H7 (cell line): ENCODE data around the gene LDHD. TPM values are rescaled to one million over a fixed set of nuclear protein-coding genes. Genes with fewer than 3 reads are reported as not detected.

ENCODE experiments used
- DNase-seq: peaks from one replicate; pipeline ENCODE4 v3.0.0; 2012
- H3K27me3 ChIP-seq: 2 replicates; pipeline ENCODE4 v1.6.0; 2011; ENCODE audit warnings: mild to moderate bottlenecking, low read length; ENCODE audit not compliant: control insufficient read depth, insufficient read depth
- H3K36me3 ChIP-seq: replicated peaks from 2 replicates; pipeline ENCODE4 v1.5.1; 2011; ENCODE audit warnings: low read length; ENCODE audit not compliant: control insufficient read depth, insufficient read depth
- H3K4me3 ChIP-seq: 2 replicates; pipeline ENCODE4 v1.5.1; 2011; ENCODE audit warnings: low read depth, mild to moderate bottlenecking, control low read depth, low read length, moderate library complexity; ENCODE audit not compliant: insufficient read depth
- total RNA-seq: library from RNA; depleted of rRNA; stranded (reverse); fragments of >200 nt; shearing (Covaris generic); gene quantifications from 2 replicates; pipeline ENCODE4 v1.2.3, GENCODE V29; 2014

Gene LDHD
- total RNA-seq, 1 experiment from 2014 or later = 10.4 TPM

GRCh38 chr16:75072239-75072947 is 44.2 kb downstream of the LDHD start:
- no peak overlapping the region for H3K4me3 ChIP-seq
- H3K27me3 ChIP-seq = no peaks in the 10 kb centered on the region
- no peaks in the 10 kb centered on the region for H3K36me3 ChIP-seq
- no peak for DNase-seq

DNA sequence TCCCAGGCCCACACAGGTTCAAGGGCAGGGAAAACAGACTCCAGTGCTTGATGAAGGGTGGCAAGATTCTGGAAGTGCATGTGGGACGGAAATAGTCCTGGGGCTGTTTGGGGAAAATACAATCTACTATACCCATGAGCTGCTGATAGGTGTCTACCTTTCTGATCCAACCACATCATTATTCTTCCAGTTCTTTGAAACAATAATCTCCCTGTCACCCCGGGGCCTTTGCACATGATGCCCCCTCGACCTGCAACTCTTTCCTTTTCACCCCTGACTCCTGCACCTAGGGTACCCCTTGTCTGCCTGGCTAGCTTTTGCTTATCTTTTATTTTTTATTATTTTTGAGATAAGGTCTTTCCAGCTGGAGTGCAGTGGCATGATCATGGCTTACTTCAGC is 45.0 kb downstream of the LDHD start:
- DNase-seq = no peak
- Histone ChIP-seq H3K4me3 (no peak overlapping the region), H3K27me3 (no peaks in the 10 kb centered on the region), H3K36me3 (no peaks in the 10 kb centered on the region)

DNA sequence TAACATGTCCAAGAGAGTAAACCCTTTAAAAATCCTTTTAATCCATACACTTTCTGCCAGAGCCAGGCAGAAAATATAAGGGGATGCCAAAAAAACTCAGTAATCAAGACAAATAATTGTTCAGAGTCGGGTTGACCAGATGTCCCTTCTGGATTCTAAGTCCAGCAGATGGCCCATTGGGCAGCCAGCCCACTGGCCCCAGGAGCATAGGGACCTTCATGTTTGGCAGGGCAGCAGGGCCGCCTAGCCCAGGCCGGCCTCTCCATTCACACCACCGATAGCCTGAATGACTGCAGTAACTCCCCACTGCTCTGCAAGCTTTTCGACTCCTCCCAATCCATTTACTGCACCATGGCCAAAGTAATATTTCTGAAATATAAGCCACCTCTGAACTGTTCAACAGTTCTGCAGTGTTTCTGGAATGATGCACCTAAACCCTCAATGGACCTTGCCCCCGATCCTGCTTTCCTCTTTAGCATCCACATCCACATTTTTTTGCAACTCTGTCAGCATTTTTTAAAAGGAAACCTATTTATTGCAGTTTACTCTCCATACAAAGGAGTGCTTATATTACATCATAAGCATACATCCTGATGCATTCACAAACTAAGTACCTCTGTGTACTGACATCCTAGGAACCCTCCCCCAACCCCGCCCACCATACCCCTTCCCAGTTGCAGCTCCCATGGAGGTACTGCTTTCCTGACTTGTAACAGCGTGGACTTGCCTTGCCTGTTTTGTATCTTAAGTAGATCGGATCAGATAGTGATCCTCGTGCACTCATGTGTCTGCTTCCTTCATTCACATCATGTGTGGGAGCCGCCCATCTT is 46.4 kb downstream of the LDHD start:
- Histone ChIP-seq H3K27me3 (no peaks in the 10 kb centered on the region), H3K4me3 (no peak overlapping the region), H3K36me3 (no peaks in the 10 kb centered on the region)
- no peak for DNase-seq

GRCh38 chr16:75068085-75069031 is 48.2 kb downstream of the LDHD start:
- no peaks in the 10 kb centered on the region for H3K36me3 ChIP-seq
- no peak overlapping the region for H3K4me3 ChIP-seq
- no peaks in the 10 kb centered on the region for H3K27me3 ChIP-seq
- no peak for DNase-seq

DNA sequence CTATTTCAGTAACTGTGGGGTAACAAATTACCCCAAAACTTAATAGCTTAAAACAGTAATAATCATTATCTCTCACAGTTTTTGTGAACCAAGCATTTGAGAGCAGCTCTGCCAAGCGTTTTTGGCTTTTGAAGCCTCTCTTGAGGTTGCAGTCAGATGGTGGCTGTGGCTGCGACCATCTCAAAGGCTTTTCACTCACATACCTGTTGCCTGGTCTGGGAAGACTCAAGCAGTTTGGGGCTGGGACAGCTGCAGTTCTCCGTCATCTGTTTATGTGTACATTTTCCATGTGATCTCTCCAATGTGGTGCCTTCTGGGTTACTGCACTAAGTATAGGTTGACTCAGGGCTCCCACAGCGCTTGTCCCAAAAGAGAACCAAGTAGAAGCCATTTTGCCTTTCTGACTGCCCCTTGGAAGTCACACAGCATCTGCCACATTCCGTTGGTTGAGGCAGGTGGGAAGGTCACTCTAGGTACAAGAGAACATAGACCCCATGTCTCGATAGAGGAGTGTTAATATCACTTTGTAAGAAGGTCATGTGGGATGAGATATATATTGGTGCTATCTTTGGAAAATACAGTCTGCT is 49.6 kb downstream of the LDHD start:
- Histone ChIP-seq H3K27me3 (no peaks in the 10 kb centered on the region), H3K4me3 (no peak overlapping the region), H3K36me3 (no peaks in the 10 kb centered on the region)
- no peak for DNase-seq

- no peak overlapping the region for H3K4me3 ChIP-seq
- no peaks in the 10 kb centered on the region for H3K27me3 ChIP-seq
- no peak for DNase-seq
- H3K36me3 ChIP-seq = no peaks in the 10 kb centered on the region
Observed at GRCh38 chr16:75065521-75066149, 50.9 kb downstream of the LDHD start.

DNA sequence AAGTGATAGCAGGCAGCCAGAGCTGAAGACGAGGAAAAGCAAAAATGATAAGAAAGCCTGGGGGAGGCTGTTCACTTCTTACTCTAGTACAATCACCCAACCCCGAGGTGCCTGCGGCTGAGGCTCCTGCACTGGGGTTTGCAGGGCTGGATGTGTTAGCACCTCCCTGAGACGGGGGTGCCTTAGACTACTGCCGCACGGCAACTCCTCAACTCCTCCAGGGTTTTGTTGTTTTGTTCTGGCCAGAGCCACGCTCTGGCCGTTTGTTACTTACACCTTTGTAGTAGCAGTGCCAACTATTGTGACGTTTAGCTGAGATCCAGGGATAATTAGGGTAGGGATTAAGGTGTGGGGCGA is 51.5 kb downstream of the LDHD start:
- Histone ChIP-seq H3K4me3 (no peak overlapping the region), H3K27me3 (no peaks in the 10 kb centered on the region), H3K36me3 (no peaks in the 10 kb centered on the region)
- DNase-seq = no peak

- Histone ChIP-seq H3K36me3 (no peaks in the 10 kb centered on the region), H3K4me3 (no peak overlapping the region), H3K27me3 (no peaks in the 10 kb centered on the region)
- no peak for DNase-seq
Observed at GRCh38 chr16:75064403-75065148, 52.0 kb downstream of the LDHD start.

DNA sequence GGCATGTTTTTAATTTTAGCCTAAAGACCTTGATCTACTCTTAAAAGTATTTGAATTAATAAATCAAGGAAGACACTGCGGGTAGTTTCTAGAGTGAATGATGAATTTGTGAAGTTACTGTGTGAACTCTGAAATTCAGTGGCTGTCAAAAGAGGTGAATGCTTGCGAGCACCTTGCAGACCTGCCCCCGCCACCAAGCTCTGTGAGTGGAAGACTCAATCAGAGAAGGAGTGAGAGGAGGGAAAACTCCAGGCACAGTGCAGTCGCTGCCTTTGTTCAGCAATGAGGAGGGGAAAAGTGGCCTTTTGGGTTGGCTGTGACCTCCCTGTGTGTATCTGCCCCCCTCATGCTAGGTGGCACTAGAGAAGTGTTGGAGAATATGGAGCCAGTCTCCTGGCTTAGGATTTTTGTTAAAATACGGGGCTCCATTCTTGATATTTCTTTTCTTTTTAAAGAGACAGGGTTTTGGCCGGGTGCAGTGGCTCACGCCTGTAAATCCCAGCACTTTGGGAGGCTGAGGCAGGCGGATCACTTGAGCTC is 53.0 kb downstream of the LDHD start:
- Histone ChIP-seq H3K36me3 (no peaks in the 10 kb centered on the region), H3K4me3 (no peak overlapping the region), H3K27me3 (no peaks in the 10 kb centered on the region)
- no peak for DNase-seq

GRCh38 chr16:75062976-75063346 is 53.6 kb downstream of the LDHD start:
- H3K27me3 ChIP-seq = no peaks in the 10 kb centered on the region
- no peak for DNase-seq
- H3K4me3 ChIP-seq = no peak overlapping the region
- no peaks in the 10 kb centered on the region for H3K36me3 ChIP-seq

GRCh38 chr16:75062135-75062975 is 54.2 kb downstream of the LDHD start:
- no peak overlapping the region for H3K4me3 ChIP-seq
- no peak for DNase-seq
- no peaks in the 10 kb centered on the region for H3K27me3 ChIP-seq
- H3K36me3 ChIP-seq = no peaks in the 10 kb centered on the region
